Rectal smooth muscle tissue (tissue), 1 donor: Measurements from ENCODE around the gene KIAA1755.

ENCODE experiments used
- H3K27ac ChIP-seq: one replicate; pipeline ENCODE4 v1.7.0; 2013; ENCODE audit warnings: low read depth, low read length, inconsistent platforms
- H3K27me3 ChIP-seq: one replicate; pipeline ENCODE4 v1.7.0; 2013; ENCODE audit warnings: low read length; ENCODE audit not compliant: control insufficient read depth, insufficient read depth
- H3K36me3 ChIP-seq: one replicate; pipeline ENCODE4 v1.7.0; 2013; ENCODE audit warnings: low read length; ENCODE audit not compliant: control insufficient read depth, insufficient read depth
- H3K4me1 ChIP-seq: one replicate; pipeline ENCODE4 v1.7.0; 2013; ENCODE audit warnings: low read length; ENCODE audit not compliant: control insufficient read depth, insufficient read depth
- H3K4me3 ChIP-seq: one replicate; pipeline ENCODE4 v1.7.0; 2013; ENCODE audit warnings: low read length
- H3K9ac ChIP-seq: one replicate; pipeline ENCODE4 v1.7.0; 2013; ENCODE audit warnings: low read length

KIAA1755 gene

GRCh38 chr20:38171675-38172043 lies 88.9 kb downstream of the KIAA1755 start:
- no peak overlapping the region for H3K27ac ChIP-seq
- no peaks in the 10 kb centered on the region for H3K4me1 ChIP-seq

GRCh38 chr20:38170826-38171674 lies 89.5 kb downstream of the KIAA1755 start:
- Histone ChIP-seq H3K4me3 (no peak overlapping the region), H3K27ac (no peak overlapping the region), H3K36me3 (no peaks in the 10 kb centered on the region), H3K4me1 (peaks cover 3% of the 10 kb centered on the region), H3K27me3 (no peaks in the 10 kb centered on the region), H3K9ac (no peak overlapping the region)

More at GRCh38 chr20:38171675-38172043, 88.9 kb downstream of the KIAA1755 start:
- Histone ChIP-seq H3K9ac (no peak overlapping the region), H3K27me3 (no peaks in the 10 kb centered on the region), H3K4me3 (no peak overlapping the region), H3K36me3 (no peaks in the 10 kb centered on the region)

- Histone ChIP-seq H3K27me3 (no peaks in the 10 kb centered on the region), H3K4me1 (peaks cover 9% of the 10 kb centered on the region), H3K9ac (no peak overlapping the region), H3K4me3 (no peak overlapping the region), H3K27ac (no peak overlapping the region), H3K36me3 (no peaks in the 10 kb centered on the region)
Observed at GRCh38 chr20:38170219-38170825, 90.2 kb downstream of the KIAA1755 start.

- Histone ChIP-seq H3K27me3 (no peaks in the 10 kb centered on the region), H3K36me3 (no peaks in the 10 kb centered on the region), H3K27ac (no peak overlapping the region), H3K4me1 (peaks cover 11% of the 10 kb centered on the region), H3K9ac (no peak overlapping the region), H3K4me3 (no peak overlapping the region)
Observed at GRCh38 chr20:38169636-38170193, 90.8 kb downstream of the KIAA1755 start.

GRCh38 chr20:38168791-38169589 lies 91.5 kb downstream of the KIAA1755 start:
- Histone ChIP-seq H3K36me3 (no peaks in the 10 kb centered on the region), H3K27ac (no peak overlapping the region), H3K4me3 (no peak overlapping the region), H3K4me1 (peaks cover 14% of the 10 kb centered on the region), H3K27me3 (no peaks in the 10 kb centered on the region), H3K9ac (no peak overlapping the region)

- Histone ChIP-seq H3K4me1 (peaks cover 14% of the 10 kb centered on the region), H3K4me3 (no peak overlapping the region), H3K36me3 (no peaks in the 10 kb centered on the region), H3K27me3 (no peaks in the 10 kb centered on the region), H3K9ac (no peak overlapping the region), H3K27ac (no peak overlapping the region)
Observed at GRCh38 chr20:38167851-38168760, 92.4 kb downstream of the KIAA1755 start.

GRCh38 chr20:38167328-38167850 lies 93.1 kb downstream of the KIAA1755 start:
- Histone ChIP-seq H3K27me3 (no peaks in the 10 kb centered on the region), H3K9ac (no peak overlapping the region), H3K27ac (no peak overlapping the region), H3K4me1 (peaks cover 14% of the 10 kb centered on the region), H3K36me3 (no peaks in the 10 kb centered on the region), H3K4me3 (no peak overlapping the region)

GRCh38 chr20:38166703-38167233 lies 93.8 kb downstream of the KIAA1755 start:
- Histone ChIP-seq H3K27me3 (no peaks in the 10 kb centered on the region), H3K4me1 (peaks cover 14% of the 10 kb centered on the region), H3K36me3 (no peaks in the 10 kb centered on the region), H3K9ac (no peak overlapping the region), H3K4me3 (no peak overlapping the region), H3K27ac (no peak overlapping the region)

GRCh38 chr20:38165966-38166702 lies 94.4 kb downstream of the KIAA1755 start:
- H3K4me3 ChIP-seq, result no peak overlapping the region
- no peak overlapping the region for H3K27ac ChIP-seq
- no peaks in the 10 kb centered on the region for H3K36me3 ChIP-seq
- no peaks in the 10 kb centered on the region for H3K27me3 ChIP-seq
- peaks cover 14% of the 10 kb centered on the region for H3K4me1 ChIP-seq
- H3K9ac ChIP-seq, result no peak overlapping the region

- Histone ChIP-seq H3K9ac (no peak within 1 kb of the TSS), H3K27ac (peak within 1 kb of the TSS; percentile 2)
Observed at GRCh38 chr20:38165089-38165965, 95.2 kb downstream of the KIAA1755 start, which contains the start of gene TGM2. Gene TGM2, minus strand, starts transcription at chr20:38165270. Its CDS starts 72 bp downstream, at chr20:38165198.

More at GRCh38 chr20:38165089-38165965, 95.2 kb downstream of the KIAA1755 start, which contains the start of gene TGM2:
- Histone ChIP-seq H3K4me3 (peak within 1 kb of the TSS; percentile 69), H3K36me3 (no peaks in the 10 kb centered on the region), H3K4me1 (peaks cover 14% of the 10 kb centered on the region), H3K27me3 (no peaks in the 10 kb centered on the region)
